GM18505 (cell line): ENCODE measurements around the gene MSH2.
"Not testable (repeated sequence)": the region's sequence is repeated elsewhere in the genome, so short reads cannot be mapped to it uniquely, and the experiment has no call there.

Experiments
- ATAC-seq: cut with Tn5 transposase; IDR thresholded peaks from one replicate; pipeline ENCODE4 v1.9.1; 2021; ENCODE audit not compliant: unreplicated experiment
- POLR2A ChIP-seq: IDR thresholded peaks from 4 replicates; pipeline ENCODE4 v1.6.1; 2011; ENCODE audit warnings: borderline replicate concordance; ENCODE audit not compliant: insufficient read depth, insufficient read length; ENCODE audit errors: extremely low read depth

Gene MSH2

DNA sequence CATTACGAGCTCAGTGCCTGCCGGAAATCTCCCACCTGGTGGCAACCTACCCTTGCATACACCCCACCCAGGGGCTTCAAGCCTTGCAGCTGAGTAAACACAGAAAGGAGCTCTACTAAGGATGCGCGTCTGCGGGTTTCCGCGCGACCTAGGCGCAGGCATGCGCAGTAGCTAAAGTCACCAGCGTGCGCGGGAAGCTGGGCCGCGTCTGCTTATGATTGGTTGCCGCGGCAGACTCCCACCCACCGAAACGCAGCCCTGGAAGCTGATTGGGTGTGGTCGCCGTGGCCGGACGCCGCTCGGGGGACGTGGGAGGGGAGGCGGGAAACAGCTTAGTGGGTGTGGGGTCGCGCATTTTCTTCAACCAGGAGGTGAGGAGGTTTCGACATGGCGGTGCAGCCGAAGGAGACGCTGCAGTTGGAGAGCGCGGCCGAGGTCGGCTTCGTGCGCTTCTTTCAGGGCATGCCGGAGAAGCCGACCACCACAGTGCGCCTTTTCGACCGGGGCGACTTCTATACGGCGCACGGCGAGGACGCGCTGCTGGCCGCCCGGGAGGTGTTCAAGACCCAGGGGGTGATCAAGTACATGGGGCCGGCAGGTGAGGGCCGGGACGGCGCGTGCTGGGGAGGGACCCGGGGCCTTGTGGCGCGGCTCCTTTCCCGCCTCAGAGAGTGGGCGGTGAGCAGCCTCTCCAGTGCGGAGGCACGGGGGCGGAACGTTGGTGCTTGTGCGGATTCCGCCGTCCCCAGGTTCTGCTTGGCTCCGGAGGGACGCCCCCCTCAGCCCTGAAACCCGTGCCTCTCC, at the start of gene MSH2:
MSH2 (plus strand) TSS at position 352 of the 804 bp plus-strand sequence; CDS start at position 388, 36 bp downstream.
- TF ChIP-seq POLR2A = peak; percentile 71
- ATAC-seq = peak; percentile 96

DNA sequence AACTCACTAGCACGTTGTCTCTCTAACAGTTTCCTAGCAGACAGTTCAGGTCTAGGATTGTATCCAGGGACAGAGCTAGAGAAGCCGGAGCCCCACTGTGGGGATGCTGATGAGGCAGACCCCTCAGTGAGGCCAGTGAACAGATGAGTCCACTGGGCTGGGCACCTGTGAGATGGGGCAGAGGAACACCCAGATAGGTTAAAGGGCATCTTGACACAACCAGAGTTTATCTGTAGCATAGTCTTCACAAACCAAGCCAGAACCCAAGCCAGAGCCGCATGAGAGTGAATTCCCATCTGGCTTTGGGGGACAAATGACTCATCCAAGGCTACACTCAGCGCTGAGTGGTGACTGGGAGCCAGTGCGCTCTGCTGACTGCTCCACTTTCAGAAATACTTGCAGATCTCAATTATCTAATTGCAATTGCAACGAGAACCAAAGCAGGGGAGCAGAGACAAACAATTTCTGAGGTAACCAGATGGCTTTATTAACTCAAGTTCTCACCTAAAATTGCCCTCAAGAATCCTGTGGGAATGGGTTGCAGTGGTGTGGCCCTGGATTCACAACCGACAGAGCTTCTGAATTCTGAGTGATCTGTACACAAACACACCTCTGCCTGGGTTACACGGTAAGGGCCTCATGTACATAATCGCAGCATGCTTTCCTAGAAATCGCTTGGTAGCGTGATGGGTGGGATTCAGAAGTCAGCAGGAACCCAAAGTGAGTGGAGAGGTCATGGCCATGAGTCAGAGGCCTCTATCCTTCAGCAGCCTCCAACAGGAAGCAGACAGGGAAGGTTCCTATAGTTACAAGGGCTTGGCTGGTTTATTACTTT, 48.7 kb upstream of the MSH2 start:
- ATAC-seq = no peak
- TF ChIP-seq POLR2A = no peak

DNA sequence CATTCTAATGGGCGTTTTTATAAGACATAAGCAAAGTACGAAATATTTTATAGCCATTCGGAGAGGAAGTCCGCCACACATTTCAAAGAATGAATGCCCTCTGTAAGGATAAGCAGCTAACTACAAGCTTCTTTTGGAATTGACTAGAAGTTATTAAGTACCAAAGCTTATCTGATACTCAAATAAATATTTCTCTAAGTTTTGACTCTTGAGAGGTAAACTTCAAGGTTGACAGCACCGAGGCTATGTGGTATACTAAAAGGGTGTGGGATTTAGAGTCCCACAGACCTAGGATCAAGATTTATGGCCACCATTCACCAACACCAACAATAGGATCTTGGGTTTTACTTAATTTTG, 48.1 kb upstream of the MSH2 start:
- no peak for TF ChIP-seq POLR2A
- ATAC-seq = no peak

DNA sequence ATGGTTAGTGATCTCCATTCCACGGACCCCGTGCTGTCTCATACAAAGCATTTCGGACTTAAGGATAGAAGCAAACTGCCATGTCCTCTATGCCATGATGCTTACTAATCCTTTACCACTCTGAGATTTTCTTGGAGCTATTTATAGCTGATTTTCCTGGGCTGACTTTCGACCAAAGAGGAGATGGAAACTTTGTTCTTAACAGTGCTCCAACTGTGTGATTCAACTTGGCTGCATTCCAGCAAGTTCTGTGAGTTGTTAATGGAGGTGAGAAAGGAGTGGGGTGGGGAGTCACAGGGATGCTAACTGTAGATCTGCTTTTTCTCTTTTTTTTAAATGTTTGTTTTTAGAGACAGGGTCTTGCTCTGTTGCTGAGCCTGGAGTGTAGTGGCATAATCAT, 45.5 kb upstream of the MSH2 start:
- TF ChIP-seq POLR2A = no peak
- ATAC-seq = no peak

- no peak for TF ChIP-seq POLR2A
- ATAC-seq = no peak
Observed at GRCh38 chr2:47359375-47359868, 43.5 kb upstream of the MSH2 start.

GRCh38 chr2:47360283-47360682, 42.7 kb upstream of the MSH2 start:
- no peak for TF ChIP-seq POLR2A
- ATAC-seq = no peak

GRCh38 chr2:47360927-47361326, 42.0 kb upstream of the MSH2 start:
- no peak for ATAC-seq
- TF ChIP-seq POLR2A = no peak

- ATAC-seq = not testable (repeated sequence)
Observed at GRCh38 chr2:47361505-47362229, 41.3 kb upstream of the MSH2 start.

DNA sequence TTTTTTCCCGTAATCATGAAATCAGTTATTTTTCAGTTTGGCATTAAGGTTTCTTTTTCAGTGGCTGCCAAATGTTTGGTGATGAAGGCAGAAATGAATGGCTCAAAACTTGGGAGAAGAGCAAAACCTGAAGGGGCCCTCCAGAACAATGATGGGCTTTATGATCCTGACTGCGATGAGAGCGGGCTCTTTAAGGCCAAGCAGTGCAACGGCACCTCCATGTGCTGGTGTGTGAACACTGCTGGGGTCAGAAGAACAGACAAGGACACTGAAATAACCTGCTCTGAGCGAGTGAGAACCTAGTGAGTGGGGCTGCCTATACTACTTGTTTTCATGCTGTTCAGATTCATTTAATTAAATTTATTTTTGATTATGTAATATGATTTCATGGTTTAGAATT, 29.2 kb upstream of the MSH2 start:
- ATAC-seq = no peak
- no peak for TF ChIP-seq POLR2A

GRCh38 chr2:47375307-47375706, 27.6 kb upstream of the MSH2 start:
- no peak for ATAC-seq
- TF ChIP-seq POLR2A = no peak

GRCh38 chr2:47379384-47379783, 23.6 kb upstream of the MSH2 start:
- ATAC-seq = no peak
- no peak for TF ChIP-seq POLR2A

DNA sequence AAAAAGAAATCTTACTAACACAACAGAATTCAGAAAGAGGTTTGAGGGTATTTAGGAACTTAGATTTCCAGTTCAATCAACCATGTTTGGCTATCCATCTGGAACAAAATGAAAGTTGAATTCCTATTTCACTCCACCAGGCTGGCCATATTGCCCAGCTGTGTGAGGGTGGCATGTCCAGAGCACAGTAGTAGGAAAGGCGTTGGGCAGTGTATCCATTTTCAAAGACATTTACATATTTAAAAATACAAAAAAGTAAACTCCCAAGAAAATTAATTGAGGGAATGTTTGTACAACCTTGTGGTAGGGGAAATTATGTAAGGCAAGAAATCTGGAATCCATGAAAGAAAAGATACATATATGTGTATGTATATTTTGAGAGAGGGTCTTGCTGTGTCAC, 21.5 kb upstream of the MSH2 start:
- no peak for TF ChIP-seq POLR2A

GRCh38 chr2:47386551-47386950, 16.4 kb upstream of the MSH2 start:
- TF ChIP-seq POLR2A = no peak
- no peak for ATAC-seq

More for the DNA sequence above, 21.5 kb upstream of the MSH2 start:
- no peak for ATAC-seq
